Skeletal muscle tissue (tissue), 4 donors: ENCODE results near the gene MBD5. TPM values are rescaled to one million over a fixed set of nuclear protein-coding genes. Genes with fewer than 3 reads are reported as not detected.
"Not testable (repeated sequence)": the region's sequence is repeated elsewhere in the genome, so short reads cannot be mapped to it uniquely, and the experiment has no call there.

Experiments used
- H3K27ac ChIP-seq: one replicate; pipeline ENCODE4 v1.7.0; 2013; ENCODE audit warnings: mild to moderate bottlenecking, low read depth, low read length, inconsistent platforms
- H3K27me3 ChIP-seq, 3 donors: one replicate each; pipeline ENCODE4 v1.7.0; 2013; ENCODE audit warnings: low read length in 3 of 3; ENCODE audit not compliant: control insufficient read depth in 3 of 3, insufficient read depth in 3 of 3
- H3K36me3 ChIP-seq, 3 donors: one replicate each; pipeline ENCODE4 v1.7.0; 2013; ENCODE audit warnings: low read length in 3 of 3; ENCODE audit not compliant: control insufficient read depth in 3 of 3, insufficient read depth in 3 of 3
- H3K4me1 ChIP-seq, 3 donors: one replicate each; pipeline ENCODE4 v1.7.0; 2013; ENCODE audit warnings: low read length in 3 of 3, mild to moderate bottlenecking in 3 of 3; ENCODE audit not compliant: control insufficient read depth in 3 of 3, insufficient read depth in 3 of 3
- H3K4me3 ChIP-seq, 3 donors: one replicate each; pipeline ENCODE4 v1.7.0; 2013; ENCODE audit warnings: low read length in 3 of 3
- H3K9ac ChIP-seq, 3 donors: one replicate each; pipeline ENCODE4 v1.7.0; 2013; ENCODE audit warnings: low read length in 3 of 3, mild to moderate bottlenecking in 3 of 3, moderate library complexity in 2 of 3, low read depth in 1 of 3
- H3K9me3 ChIP-seq, 3 donors: one replicate each; pipeline ENCODE4 v1.7.0; 2013; ENCODE audit warnings: low read length in 3 of 3; ENCODE audit not compliant: control insufficient read depth in 3 of 3
- total RNA-seq: library from RNA; depleted of rRNA; stranded (reverse); fragments of >200 nt; gene quantifications from one replicate; pipeline ENCODE4 v1.2.3, GENCODE V29; 2014
- donor health status: Osteomylitis.

MBD5 gene
- total RNA-seq, 1 donor from 2014 or later, result 30.8 TPM

DNA sequence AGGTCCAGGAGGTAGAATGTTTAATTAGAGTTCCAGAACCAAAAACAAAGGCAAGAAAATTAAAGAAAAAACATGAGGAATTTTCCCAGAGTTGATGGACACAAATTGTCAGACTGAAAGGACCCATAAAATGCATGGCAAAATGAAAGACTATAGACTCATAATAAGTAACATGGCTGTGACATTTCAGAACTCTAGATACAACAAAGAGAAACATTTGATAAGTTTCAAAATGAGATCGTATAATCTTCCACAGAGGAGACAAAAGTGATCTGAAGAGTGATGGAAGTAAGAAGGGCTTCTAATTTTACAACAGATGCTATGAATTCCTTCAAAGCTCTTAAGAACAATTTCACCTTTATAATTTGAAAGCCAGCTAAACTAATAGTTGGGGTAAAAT is 20.8 kb upstream of the MBD5 start:
- Histone ChIP-seq H3K9me3 (no peaks in the 10 kb centered on the region), H3K27ac (no peak overlapping the region), H3K4me3 (no peak overlapping the region), H3K9ac (no peak overlapping the region), H3K4me1 (peaks cover 0 to 10% (median 0%) of the 10 kb centered on the region in 3 donors), H3K36me3 (peaks cover 0 to 2% (median 0%) of the 10 kb centered on the region in 3 donors), H3K27me3 (no peaks in the 10 kb centered on the region)

DNA sequence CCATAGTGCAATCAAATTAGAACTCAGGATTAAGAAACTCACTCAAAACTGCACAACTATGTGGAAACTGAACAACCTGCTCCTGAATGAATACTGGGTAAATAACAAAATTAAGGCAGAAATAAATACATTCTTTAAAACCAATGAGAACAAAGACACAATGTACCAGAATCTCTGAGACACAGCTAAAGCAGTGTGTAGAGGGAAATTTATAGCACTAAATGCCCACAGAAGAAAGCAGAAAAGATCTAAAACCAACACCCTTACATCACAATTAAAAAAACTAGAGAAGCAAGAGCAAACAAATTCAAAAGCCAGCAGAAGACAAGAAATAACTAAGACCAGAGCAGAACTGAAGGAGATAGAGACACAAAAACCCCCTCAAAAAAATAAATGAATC is 18.5 kb upstream of the MBD5 start:
- not testable (repeated sequence) for H3K27me3 ChIP-seq, H3K4me1 ChIP-seq, H3K9me3 ChIP-seq, H3K27ac ChIP-seq, H3K9ac ChIP-seq, H3K4me3 ChIP-seq, H3K36me3 ChIP-seq

DNA sequence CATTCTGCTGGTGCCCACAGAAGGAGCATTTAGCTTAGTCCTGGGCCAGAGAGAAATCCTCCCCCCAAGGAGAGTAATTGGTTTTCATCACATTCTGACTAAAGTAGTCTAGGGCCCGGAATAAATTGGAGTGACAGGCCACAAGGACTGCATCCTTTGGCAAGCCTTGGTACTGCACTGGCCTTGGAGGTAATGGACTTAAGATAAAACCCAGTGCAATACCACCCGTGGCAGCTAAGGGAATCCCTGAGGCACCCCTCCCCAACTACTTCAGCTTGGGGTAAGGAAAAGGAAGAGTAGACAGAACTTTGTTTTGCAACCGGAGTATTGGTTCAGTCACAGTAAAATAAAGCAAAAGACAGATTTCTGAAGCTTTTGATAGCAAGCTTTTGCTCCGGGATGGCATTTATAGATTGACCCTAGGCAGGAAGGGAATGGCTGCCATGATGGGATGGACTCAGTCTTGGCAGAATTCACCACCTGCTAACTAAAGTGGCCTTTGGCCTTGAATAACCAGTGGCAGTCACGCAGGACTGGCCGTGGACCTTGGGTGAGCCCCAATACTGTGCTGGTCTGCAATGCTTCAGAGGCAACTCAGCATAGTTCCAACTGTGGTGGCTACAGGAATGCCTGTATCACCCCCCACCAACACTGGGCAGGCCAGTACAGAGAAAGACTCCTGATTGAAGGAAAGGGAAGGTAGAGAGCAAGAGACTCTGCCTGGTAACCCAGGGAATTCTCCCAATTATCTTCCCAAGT is 14.5 kb upstream of the MBD5 start:
- Histone ChIP-seq H3K9ac (no peak overlapping the region), H3K36me3 (no peaks in the 10 kb centered on the region), H3K4me1 (no peaks in the 10 kb centered on the region), H3K27me3 (no peaks in the 10 kb centered on the region), H3K9me3 (no peaks in the 10 kb centered on the region), H3K4me3 (no peak overlapping the region), H3K27ac (no peak overlapping the region)

DNA sequence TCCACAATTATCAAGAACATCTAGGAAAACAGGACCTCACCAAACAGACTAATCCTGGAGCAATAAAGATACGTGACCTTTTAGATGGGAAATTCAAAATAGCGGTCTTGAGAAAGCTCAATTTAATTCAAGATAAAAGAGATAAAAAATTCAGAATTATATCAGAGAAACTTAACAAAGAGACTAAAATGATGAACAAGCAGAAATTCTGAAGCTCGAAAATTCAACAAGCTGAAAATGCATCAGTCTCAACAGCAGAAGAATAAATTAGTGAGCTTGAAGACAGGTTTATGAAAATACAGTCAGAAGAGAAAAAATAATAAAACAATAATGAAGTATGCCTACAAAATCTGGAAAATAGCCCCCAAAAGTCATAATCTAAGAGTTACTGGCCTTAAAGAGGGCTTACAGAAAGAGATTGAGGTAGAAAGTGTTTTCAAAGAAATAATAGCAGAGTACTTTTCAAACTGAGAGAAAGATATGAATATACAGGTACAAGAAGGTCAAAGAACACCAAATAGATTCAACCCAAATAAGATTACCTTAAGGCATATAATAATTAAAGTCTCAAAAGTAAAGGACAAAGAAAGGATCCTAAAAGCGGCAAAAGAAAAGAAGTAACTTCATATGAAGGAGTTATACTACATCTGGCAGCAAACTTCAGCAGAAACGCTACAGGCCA is 13.5 kb upstream of the MBD5 start:
- H3K4me1 ChIP-seq, result peaks cover 0 to 4% (median 0%) of the 10 kb centered on the region in 3 donors
- H3K9ac ChIP-seq, result no peak overlapping the region
- no peaks in the 10 kb centered on the region for H3K9me3 ChIP-seq
- H3K4me3 ChIP-seq, result no peak overlapping the region
- no peak overlapping the region for H3K27ac ChIP-seq
- no peaks in the 10 kb centered on the region for H3K27me3 ChIP-seq
- no peaks in the 10 kb centered on the region for H3K36me3 ChIP-seq

DNA sequence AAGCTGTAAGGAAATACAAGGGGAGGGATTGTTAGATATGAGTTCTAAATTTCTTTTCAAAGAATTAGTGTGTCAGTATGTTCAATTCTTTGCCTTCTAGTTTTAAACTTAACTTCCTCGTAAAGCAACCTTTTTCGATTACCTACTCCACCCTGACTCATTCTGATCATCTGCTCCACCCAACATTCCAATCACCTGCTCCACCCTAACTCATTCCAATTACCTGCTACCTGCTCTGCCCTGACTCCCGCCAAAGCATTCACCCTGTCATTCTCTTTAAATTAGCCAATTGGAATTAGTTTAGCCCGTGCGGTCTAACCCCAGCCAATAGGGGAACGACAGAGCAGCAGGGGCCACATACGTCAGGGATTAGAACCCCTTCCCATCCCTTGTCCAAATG is 12.5 kb upstream of the MBD5 start:
- H3K9ac ChIP-seq, H3K4me1 ChIP-seq, H3K9me3 ChIP-seq, H3K27ac ChIP-seq, H3K4me3 ChIP-seq, H3K36me3 ChIP-seq, H3K27me3 ChIP-seq: not testable (repeated sequence)

DNA sequence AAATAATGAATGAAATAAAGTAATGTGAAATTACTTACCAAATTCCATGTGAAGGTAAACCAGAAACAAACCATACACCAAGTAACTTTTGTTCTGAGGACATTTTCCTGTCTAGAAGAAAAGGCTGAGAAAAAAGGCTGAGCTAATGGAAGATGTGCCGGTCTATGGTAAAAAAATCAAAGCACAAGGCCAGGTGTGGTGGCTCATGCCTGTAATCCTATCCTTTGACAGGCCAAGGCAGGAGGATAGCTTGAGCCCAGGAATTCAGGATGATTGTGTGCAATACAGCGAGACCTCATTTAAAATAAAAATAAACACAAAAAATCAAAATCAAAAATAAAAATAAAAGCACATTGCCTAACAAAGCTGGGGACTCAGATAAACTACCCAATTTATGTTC is 7.0 kb upstream of the MBD5 start:
- no peak overlapping the region for H3K9ac ChIP-seq
- no peaks in the 10 kb centered on the region for H3K36me3 ChIP-seq
- peaks cover 2 to 5% (median 4%) of the 10 kb centered on the region in 3 donors for H3K4me1 ChIP-seq
- H3K9me3 ChIP-seq, result no peaks in the 10 kb centered on the region
- no peak overlapping the region for H3K27ac ChIP-seq
- no peaks in the 10 kb centered on the region for H3K27me3 ChIP-seq
- H3K4me3 ChIP-seq, result no peak overlapping the region

DNA sequence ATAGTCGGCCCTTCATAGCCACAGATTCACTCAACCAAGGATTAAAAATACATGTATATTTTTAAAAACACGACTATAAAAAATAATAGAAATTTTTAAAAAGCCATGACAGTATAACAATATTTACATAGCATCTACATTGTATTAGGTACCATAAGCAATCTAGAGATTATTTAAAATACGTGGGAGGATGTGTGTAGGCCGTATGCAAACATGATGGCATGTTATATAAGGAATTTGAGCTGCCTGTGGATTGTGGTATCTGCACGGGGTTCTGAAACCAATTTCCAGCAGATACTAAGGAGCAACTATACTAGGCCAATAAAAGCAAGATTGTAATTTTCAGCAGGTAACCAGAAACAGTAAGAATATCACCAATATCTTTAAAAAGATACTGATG is 6.3 kb upstream of the MBD5 start:
- no peak overlapping the region for H3K4me3 ChIP-seq
- H3K9ac ChIP-seq, result peak overlapping the region in 1 of 3 donors; percentile 8
- no peaks in the 10 kb centered on the region for H3K27me3 ChIP-seq
- H3K9me3 ChIP-seq, result no peaks in the 10 kb centered on the region
- no peak overlapping the region for H3K27ac ChIP-seq
- H3K36me3 ChIP-seq, result no peaks in the 10 kb centered on the region
- peaks cover 6 to 11% (median 10%) of the 10 kb centered on the region in 3 donors for H3K4me1 ChIP-seq

DNA sequence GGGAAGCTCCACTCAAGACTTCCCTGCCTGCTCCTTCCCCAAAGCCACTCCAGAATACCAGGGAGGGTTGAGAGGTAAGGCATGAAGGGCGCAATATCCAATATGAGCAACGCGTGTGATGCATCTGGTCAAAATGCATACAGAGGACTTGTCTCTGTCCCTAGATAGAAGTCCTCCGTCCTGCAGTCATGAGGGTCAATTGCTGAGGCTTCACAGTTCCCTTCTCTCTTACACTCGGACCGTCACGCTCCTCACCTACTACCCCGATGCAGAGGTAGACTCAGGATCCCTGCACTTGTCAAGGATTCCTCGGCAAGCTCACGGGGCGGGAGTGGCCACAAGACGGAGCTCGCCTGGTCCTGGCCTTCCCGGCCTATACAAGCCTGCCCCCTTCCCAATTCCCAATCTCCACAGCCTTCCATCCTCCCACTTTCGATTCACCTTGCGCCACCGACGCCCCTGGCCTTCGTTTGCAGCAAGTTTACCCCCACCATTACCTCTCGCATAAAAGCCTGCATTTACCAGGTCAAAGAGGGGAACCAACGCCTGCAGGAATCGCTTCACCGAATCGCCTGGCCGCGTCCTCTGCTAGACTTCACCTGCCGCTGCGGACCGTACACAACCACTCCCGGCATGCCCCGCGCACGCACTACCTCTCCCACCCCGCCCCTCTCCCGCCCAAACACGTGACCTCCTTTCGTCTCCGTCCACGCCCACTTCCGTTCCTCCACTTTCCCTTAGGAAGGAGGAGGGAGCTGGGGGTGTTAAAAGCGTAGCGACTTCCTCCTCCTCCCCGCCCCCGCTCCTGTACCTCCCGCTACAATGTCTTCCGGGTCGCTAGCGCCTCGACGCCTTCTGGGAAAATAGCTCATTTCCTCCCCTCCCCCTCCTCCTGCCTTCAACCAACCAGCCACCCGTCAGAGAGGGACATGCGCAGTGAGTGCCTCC is 506 bp upstream of the MBD5 start, which contains the start of gene ORC4:
ORC4 (minus strand) TSS at position 627 of the 948 bp plus-strand sequence. CDS start 44,779 bp downstream, outside the sequence.
- Histone ChIP-seq H3K36me3 (no peaks in the 10 kb centered on the region), H3K4me1 (peaks cover 11 to 26% (median 15%) of the 10 kb centered on the region in 3 donors), H3K4me3 (peak within 1 kb of the TSS; percentile 95 to 99 (median 97)), H3K27me3 (no peaks in the 10 kb centered on the region), H3K9me3 (no peaks in the 10 kb centered on the region), H3K9ac (peak within 1 kb of the TSS; percentile 91 to 94 (median 93)), H3K27ac (peak within 1 kb of the TSS; percentile 95)

DNA sequence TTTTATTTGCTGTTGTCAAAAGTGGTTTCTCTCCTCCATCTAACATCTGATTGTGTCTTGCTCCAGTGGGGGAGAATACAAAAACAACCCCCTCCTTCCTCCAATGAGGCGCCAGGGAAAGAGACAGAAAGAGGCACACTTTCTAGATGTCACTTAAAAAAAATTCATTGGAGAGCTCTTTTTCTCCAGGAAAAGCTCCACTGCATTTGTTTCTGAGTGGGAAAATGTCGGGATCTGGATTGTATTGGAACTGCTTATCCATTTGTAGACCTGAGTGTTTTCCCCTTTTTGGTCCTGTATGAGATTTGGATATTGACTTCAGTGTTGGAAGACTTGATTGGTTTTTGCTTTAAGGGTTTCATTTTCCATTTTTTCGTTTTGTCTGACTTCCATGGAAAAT is 995 bp downstream of the MBD5 start:
- Histone ChIP-seq H3K27me3 (no peaks in the 10 kb centered on the region), H3K9me3 (no peaks in the 10 kb centered on the region), H3K4me3 (peak overlapping the region; percentile 91 to 95 (median 94)), H3K4me1 (peaks cover 11 to 26% (median 18%) of the 10 kb centered on the region in 3 donors), H3K36me3 (no peaks in the 10 kb centered on the region), H3K27ac (peak overlapping the region; percentile 95), H3K9ac (peak overlapping the region; percentile 90 to 94 (median 91))
